Muscle of arm (tissue), 12 donors: ENCODE results near the gene KDM2B. TPM values are rescaled to one million over a fixed set of nuclear protein-coding genes. Genes with fewer than 3 reads are reported as not detected.

ENCODE experiments used
- DNase-seq: peaks from one replicate; pipeline ENCODE4 v3.0.0-alpha.2; 2013
- polyA plus RNA-seq, 12 donors: library from polyadenylated mRNA; unstranded; fragments of 120-200 nt; gene quantifications; one replicate each; pipeline ENCODE4 v1.2.1, GENCODE V29; 2013; ENCODE audit not compliant: insufficient read length in 12 of 12

The KDM2B gene
- polyA plus RNA-seq, 12 donors: 14.0 to 39.3 (median 24.8) TPM; not detected in 1

DNA sequence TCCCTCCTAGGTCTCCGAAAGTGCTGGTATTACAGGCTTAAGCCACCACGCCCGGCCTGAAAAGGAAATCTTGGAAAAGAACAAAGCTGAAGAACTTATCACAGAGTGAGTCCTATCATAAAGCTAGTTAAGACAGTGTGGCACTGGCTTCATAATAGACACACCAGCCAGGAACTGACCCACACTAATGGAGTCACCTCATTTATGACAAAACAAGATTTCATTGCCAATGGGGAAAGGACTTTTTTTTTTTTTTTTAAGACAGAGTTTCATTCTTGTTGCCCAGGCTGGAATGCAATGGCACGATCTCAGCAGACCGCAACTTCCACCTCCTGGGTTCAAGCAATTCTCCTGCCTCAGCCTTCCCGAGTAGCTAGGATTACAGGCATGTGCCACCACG, 15.7 kb downstream of the KDM2B start:
- no peak for DNase-seq

- DNase-seq: no peak
Observed at GRCh38 chr12:121562488-121562887, 18.3 kb downstream of the KDM2B start.

GRCh38 chr12:121561009-121561395, 19.8 kb downstream of the KDM2B start:
- no peak for DNase-seq

DNA sequence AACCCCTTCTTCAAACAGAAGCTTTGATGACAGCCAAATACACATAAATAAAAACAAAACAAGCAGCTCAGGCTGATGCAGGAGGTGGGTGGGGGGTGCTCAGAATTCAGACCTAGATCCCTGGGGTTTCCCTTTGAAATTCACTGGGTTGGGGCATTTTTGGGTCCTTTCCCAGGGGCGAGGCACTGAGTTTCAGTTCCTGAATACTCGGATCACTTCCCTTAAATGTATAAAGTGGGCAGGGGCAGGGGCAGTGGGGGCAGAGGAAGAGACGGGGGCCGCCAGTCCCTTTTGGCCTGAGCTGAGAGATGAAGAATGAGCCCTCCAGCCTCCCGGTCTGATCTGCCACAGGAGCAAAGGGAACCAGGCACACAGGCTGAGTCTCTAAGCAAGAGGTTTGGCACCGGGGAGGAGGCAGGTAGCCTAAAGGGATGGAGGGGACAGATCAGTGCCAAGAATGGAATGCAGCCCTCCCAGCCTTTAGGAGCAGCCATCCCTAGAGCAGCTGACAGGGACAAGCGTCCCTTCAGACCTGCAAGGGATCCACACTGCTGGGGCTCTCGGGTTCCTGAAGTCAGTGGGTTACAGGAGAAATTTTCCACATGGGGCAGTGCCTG, 20.3 kb downstream of the KDM2B start:
- DNase-seq: no peak

DNA sequence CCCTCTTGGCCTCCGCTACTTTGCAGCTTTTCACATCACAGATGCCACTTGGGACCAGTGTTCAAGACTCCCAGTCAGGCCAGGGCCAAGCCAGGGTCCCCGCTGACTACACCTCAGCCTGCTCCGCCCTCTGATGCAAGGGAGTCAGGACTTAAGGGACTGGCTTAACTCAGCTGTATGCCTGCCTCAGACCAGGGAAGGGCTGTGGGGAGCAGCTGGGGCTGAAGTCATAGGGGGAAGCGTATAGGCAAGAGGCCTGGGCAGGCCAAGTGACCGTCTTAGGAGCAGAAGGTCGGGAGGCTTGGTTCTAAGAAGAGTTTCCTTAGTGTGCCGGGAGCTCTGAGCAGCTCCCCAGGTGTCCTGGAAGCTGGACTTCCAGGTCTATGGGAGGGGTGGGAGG, 21.9 kb downstream of the KDM2B start:
- DNase-seq: no peak

- DNase-seq: no peak
Observed at GRCh38 chr12:121550974-121551634, 29.7 kb downstream of the KDM2B start.

- no peak for DNase-seq
Observed at GRCh38 chr12:121549075-121549474, 31.7 kb downstream of the KDM2B start.

GRCh38 chr12:121545480-121545879, 35.3 kb downstream of the KDM2B start:
- DNase-seq: no peak

DNA sequence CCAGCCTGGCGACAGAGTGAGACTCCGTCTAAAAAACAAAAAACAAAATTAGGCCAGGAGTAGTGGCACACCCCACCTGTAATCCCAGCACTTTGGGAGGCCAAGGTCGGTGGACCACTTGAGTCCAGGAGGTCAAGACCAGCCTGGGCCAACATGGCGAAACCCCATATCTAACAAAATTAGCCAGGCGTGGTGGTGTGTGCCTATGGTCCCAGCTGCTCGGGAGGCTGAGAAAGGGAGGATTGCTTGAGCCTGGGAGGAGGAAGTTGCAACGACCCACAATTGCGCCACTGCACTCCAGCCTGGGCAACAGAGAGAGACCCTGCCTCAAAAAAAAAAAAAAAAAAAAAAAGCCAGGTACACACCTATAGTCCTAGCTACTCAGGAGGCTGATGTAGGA, 37.0 kb downstream of the KDM2B start:
- DNase-seq: no peak

DNA sequence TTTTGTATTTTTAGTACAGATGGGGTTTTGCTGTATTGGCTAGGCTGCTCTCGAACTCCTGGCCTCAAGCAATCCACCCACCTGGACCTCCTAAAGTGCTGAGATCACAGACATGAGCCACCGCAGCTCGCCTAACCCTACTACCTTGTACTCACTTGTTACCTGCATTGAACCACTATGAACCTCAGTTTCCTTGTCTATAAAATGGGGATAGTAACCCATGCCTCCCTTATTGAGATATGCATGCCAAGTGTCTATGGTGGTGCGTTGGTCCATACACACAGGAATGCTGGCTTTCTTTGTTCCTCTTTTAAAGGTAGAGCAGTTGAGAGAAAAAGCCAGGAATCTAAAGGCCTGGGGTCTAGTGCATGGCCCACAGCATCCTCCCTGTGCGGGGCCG, 40.9 kb downstream of the KDM2B start:
- DNase-seq: no peak

GRCh38 chr12:121538699-121539061, 42.1 kb downstream of the KDM2B start:
- DNase-seq: no peak

DNA sequence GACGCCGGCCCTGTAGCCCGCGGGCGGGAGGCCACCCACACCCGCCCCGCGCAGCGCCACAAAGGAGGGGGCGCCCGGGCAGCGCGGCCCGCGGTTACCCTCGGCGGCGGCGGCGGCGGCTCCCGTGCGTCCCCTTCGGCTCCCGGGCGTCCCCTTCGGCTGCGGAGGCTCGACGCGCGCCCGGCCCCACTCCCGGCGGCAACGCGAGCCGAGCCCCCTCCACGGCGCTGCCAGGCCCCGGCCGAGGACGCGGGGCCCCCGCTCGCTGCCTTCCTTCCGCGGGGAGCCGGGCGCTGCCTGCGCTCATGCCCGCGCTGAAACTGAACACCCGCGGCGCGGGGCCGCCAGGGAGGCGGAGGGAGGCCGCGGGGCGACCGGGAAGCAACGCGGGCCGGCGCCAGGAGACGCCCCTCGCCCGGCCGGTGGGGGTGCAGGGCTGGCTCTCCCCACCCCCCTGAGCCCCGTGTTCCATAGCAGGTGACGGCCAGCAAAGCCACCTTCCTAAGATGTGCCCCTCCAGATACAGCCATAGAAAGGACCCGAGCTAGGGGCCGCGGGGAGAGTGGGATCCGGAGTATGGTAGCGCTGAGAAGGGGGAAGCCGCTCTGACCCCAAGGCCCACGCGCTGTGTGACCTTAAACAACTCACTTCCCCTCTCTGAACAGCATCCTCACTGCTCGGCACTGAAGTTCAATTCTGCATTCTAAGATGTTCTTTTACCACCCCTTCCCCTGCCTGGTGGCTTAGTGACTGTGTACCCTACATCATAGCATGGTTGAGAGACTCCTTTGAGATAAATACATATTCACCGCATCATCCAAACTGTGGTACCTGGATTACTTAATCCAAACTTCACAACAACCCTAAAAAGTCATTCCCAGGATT, 42.8 kb downstream of the KDM2B start:
- DNase-seq: no peak

GRCh38 chr12:121536899-121537813, 43.7 kb downstream of the KDM2B start:
- peak; percentile 77 for DNase-seq

- peak; percentile 91 for DNase-seq
Observed at GRCh38 chr12:121536054-121536898, 44.5 kb downstream of the KDM2B start.

DNA sequence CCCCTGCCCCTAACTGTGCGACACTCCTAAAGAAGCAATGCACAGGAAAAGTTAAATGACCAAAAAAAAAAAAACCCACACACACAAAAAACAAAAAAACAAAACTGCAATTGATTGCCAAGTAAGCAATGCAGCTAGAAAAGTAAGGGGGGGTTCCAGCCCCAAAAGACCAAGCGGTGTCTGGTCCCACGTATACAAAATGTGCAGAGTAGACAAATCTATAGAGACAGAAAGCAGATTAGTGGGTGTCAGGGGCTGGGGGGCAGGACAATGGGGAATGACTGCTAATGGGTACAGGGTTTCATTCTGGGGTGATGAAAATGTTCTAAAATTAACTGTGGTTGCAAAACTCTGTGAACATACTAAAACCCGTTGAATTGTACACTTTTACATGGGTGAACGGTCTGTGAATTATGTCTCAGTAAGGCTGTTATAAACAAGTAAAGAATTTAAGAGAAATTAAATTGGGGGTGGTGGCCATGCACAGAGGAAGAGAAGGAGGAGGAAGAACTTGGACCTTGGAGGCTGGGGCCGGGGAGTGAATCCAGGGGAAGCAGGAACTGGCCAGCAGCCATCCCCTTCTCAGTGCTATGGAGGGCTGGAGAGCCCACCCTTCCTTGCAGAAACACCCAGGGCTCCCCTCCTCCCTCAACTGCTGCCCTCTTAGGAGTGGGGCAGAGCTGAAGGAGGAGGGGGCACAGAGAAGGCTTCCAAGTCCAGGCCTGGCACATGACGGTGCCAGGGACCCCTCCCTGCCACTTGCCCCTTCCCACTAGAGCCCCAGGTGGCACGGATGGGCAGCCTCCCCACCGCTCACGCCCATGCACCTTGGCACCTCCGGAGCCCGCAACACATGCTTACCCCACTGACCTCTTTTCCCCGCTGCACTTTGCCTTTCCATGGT, 45.4 kb downstream of the KDM2B start:
- no peak for DNase-seq

GRCh38 chr12:121534495-121535148, 46.2 kb downstream of the KDM2B start:
- DNase-seq: no peak

GRCh38 chr12:121533394-121534090, 47.3 kb downstream of the KDM2B start:
- no peak for DNase-seq
